GM12878 (cell line): ENCODE results near the gene CHP2. TPM values are rescaled to one million over a fixed set of nuclear protein-coding genes. Genes with fewer than 3 reads are reported as not detected.

ENCODE experiments used
- ATAC-seq: fragments of 200-7000 bp; cut with Tn5 transposase; 3 replicates; pipeline ENCODE4 v1.9.1; 2020; ENCODE audit warnings: mild to moderate bottlenecking, moderate library complexity
- BruUV-seq: library from RNA; stranded (reverse); fragments of 400-500 nt; replicated peaks from 2 replicates; lab custom pipeline; 2021; lab: Mats Ljungman, UMichigan
- CTCF ChIA-PET: fragments of 300-600 bp; sonication (Branson Sonifier 250); formaldehyde crosslinking; extraction: SDS; loops from one replicate; lab custom pipeline; 2021; ENCODE audit warnings: inconsistent platforms; lab: Yijun Ruan, JAX
- POLR2A ChIA-PET: fragments of 350-600 bp; formaldehyde crosslinking; extraction: SDS; loops from one replicate; lab custom pipeline; 2021; ENCODE audit warnings: inconsistent platforms; lab: Charles Lee
- RAD21 ChIA-PET: fragments of 300-600 bp; sonication (Branson Sonifier 250); formaldehyde crosslinking; loops from one replicate; lab custom pipeline; 2023; ENCODE audit warnings: antibody characterized with exemption; ENCODE audit not compliant: unreplicated experiment; lab: Charles Lee
- SMC1A ChIA-PET: fragments of 300-600 bp; sonication (Branson Sonifier 250); formaldehyde crosslinking; loops from one replicate; lab custom pipeline; 2023; ENCODE audit not compliant: unreplicated experiment, uncharacterized antibody; lab: Charles Lee
- DNase-seq: peaks from one replicate; pipeline ENCODE4 v3.0.0-alpha.2; 2011; ENCODE audit warnings: low read depth, low spot score
- FAIRE-seq: peaks from 3 replicates; lab custom pipeline; 2011; peaks lifted over from hg19 to GRCh38; lab: Jason Lieb, UNC
- H2AFZ ChIP-seq: 2 replicates; pipeline ENCODE4 v1.6.0; 2011; ENCODE audit warnings: low read depth, low read length, control low read depth; ENCODE audit not compliant: control insufficient read depth
- H3K27ac ChIP-seq: 2 replicates; pipeline ENCODE4 v1.5.1; 2011; ENCODE audit warnings: control low read depth; ENCODE audit not compliant: control insufficient read depth, insufficient read depth
- H3K27me3 ChIP-seq, 2 experiments: replicated peaks in 1 of 2; 2 replicates each; pipeline versions ENCODE4 v1.6.0 to v1.6.1; 2011; ENCODE audit warnings: low read length in 1 of 2; ENCODE audit not compliant: control insufficient read depth in 2 of 2, insufficient read depth in 2 of 2
- H3K36me3 ChIP-seq, 2 experiments: 2 replicates each; pipeline ENCODE4 v1.5.1; 2011; ENCODE audit warnings: low read length in 1 of 2; ENCODE audit not compliant: control insufficient read depth in 2 of 2, insufficient read depth in 2 of 2
- H3K4me1 ChIP-seq: 2 replicates; pipeline ENCODE4 v1.6.1; 2011; ENCODE audit warnings: mild to moderate bottlenecking, low read length, moderate library complexity, mixed read lengths; ENCODE audit not compliant: control insufficient read depth, insufficient read depth
- H3K4me2 ChIP-seq: 2 replicates; pipeline ENCODE4 v1.6.0; 2011; ENCODE audit warnings: control low read depth; ENCODE audit not compliant: control insufficient read depth, insufficient read depth
- H3K4me3 ChIP-seq: fragments of 200-600 bp; sonication (generic); 2 replicates; pipeline ENCODE4 v1.5.1; 2016
- H3K79me2 ChIP-seq: 2 replicates; pipeline ENCODE4 v1.6.0; 2011; ENCODE audit warnings: low read length; ENCODE audit not compliant: control insufficient read depth, insufficient read depth
- H3K9ac ChIP-seq: 2 replicates; pipeline ENCODE4 v1.8.0; 2011; ENCODE audit warnings: low read length, control low read depth, mixed read lengths; ENCODE audit not compliant: control insufficient read depth, insufficient read depth
- H3K9me3 ChIP-seq: replicated peaks from 3 replicates; pipeline ENCODE4 v1.5.1; 2011; ENCODE audit warnings: mild to moderate bottlenecking, low read length; ENCODE audit not compliant: control insufficient read depth, insufficient read depth
- H4K20me1 ChIP-seq: 2 replicates; pipeline ENCODE4 v1.6.0; 2011; ENCODE audit not compliant: control insufficient read depth, insufficient read depth
- ATF2 ChIP-seq: IDR thresholded peaks from 2 replicates; pipeline ENCODE4 v1.6.1; 2012; ENCODE audit warnings: low read length, inconsistent platforms
- CEBPB ChIP-seq, 2 experiments: fragments of 150-350 bp in 1 of 2; IDR thresholded peaks; 2 replicates each; pipeline ENCODE4 v1.6.1; 2012 to 2014; ENCODE audit warnings: low read depth in 2 of 2, low read length in 2 of 2, borderline replicate concordance in 1 of 2, inconsistent platforms in 1 of 2
- CUX1 ChIP-seq: IDR thresholded peaks from 2 replicates; pipeline ENCODE4 v1.6.1; 2012; ENCODE audit warnings: improper control_type of control experiment, low read depth, low read length; ENCODE audit not compliant: insufficient replicate concordance
- FOXK2 ChIP-seq: fragments of 450-650 bp; IDR thresholded peaks from 2 replicates; pipeline ENCODE4 v1.6.1; 2017; ENCODE audit warnings: mild to moderate bottlenecking, moderate library complexity
- FOXM1 ChIP-seq: IDR thresholded peaks from 2 replicates; pipeline ENCODE4 v1.6.1; 2012; ENCODE audit warnings: low read depth, mild to moderate bottlenecking, inconsistent platforms, low read length, moderate library complexity
- NFXL1 ChIP-seq: fragments of 450-650 bp; IDR thresholded peaks from 2 replicates; pipeline ENCODE4 v1.6.1; 2017; ENCODE audit warnings: antibody characterized with exemption, mild to moderate bottlenecking, borderline replicate concordance
- NR2C1 ChIP-seq: fragments of 450-650 bp; IDR thresholded peaks from 2 replicates; pipeline ENCODE4 v1.6.1; 2017; ENCODE audit warnings: antibody characterized with exemption, mild to moderate bottlenecking, moderate library complexity
- PAX5 ChIP-seq: IDR thresholded peaks from 2 replicates; pipeline ENCODE4 v1.6.1; 2011; ENCODE audit warnings: low read depth, low read length, borderline replicate concordance
- POLR2A ChIP-seq: IDR thresholded peaks from 2 replicates; pipeline ENCODE4 v1.6.1; 2011; ENCODE audit warnings: low read depth, mild to moderate bottlenecking, low read length
- RAD21 ChIP-seq: IDR thresholded peaks from 2 replicates; pipeline ENCODE4 v1.6.1; 2011; ENCODE audit warnings: mild to moderate bottlenecking, low read depth, low read length, moderate library complexity; ENCODE audit not compliant: insufficient read depth
- RFX5 ChIP-seq: IDR thresholded peaks from 2 replicates; pipeline ENCODE4 v1.6.1; 2011; ENCODE audit warnings: low read depth, low read length, improper control_type of control experiment
- SKIL ChIP-seq: fragments of 450-650 bp; IDR thresholded peaks from 2 replicates; pipeline ENCODE4 v1.6.1; 2017; ENCODE audit warnings: mild to moderate bottlenecking, low read depth, inconsistent platforms; ENCODE audit not compliant: poor library complexity, severe bottlenecking
- SMAD5 ChIP-seq: IDR thresholded peaks from 2 replicates; pipeline ENCODE4 v1.6.1; 2016; ENCODE audit warnings: antibody characterized with exemption, low read depth
- SREBF1 ChIP-seq: IDR thresholded peaks from 2 replicates; pipeline ENCODE4 v1.6.1; 2012; ENCODE audit warnings: mild to moderate bottlenecking, low read length
- WGBS: methylation state at CpG from one replicate; pipeline ENCODE4 v1.1.6; 2016; ENCODE audit warnings: low lambda C conversion rate; ENCODE audit not compliant: insufficient replicate concordance, insufficient coverage; ENCODE audit errors: missing lambda C conversion rate; 5-methylcytosine and 5-hydroxymethylcytosine counted together
- in situ Hi-C: fragments of 300-500 bp; cut with MboI; formaldehyde crosslinking; loops from 9 replicates; pipeline ENCODE4 v1.14.3; 2018; ENCODE audit warnings: mixed read lengths
- intact Hi-C: fragments of 100-400 bp; cut with micrococcal nuclease; formaldehyde crosslinking; loops from one replicate; pipeline ENCODE4 v1.14.2; 2022; ENCODE audit not compliant: unreplicated experiment
- polyA plus RNA-seq, 11 experiments: library from polyadenylated mRNA; depleted of rRNA in 4 of 11; unstranded in 6 of 11; stranded (reverse) in 5 of 11; fragments of >200 nt; fragmentation: Nextera tagmentation in 4 of 11; fragmentation: Illumina TruSeq in 1 of 11; extraction: Ambion mirVana in 4 of 11; extraction: Trizol in 1 of 11; gene quantifications; 1 replicate in 1 of 11; 2 replicates in 10 of 11; pipeline versions ENCODE4 v1.2.1 to v1.2.3, GENCODE V29; 2011 to 2016; ENCODE audit warnings: inconsistent platforms in 2 of 11, missing spikeins in 2 of 11, low read depth in 1 of 11
- total RNA-seq, 4 experiments: library from RNA; depleted of rRNA in 3 of 4; stranded (reverse); fragments of >200 nt in 3 of 4; fragmentation: Illumina TruSeq in 1 of 4; extraction: Trizol in 1 of 4; gene quantifications; 2 replicates each; pipeline versions ENCODE4 v1.2.1 to v1.2.3, GENCODE V29; 2013 to 2021

CHP2 gene
- total and polyA plus RNA-seq, 10 of the 15 experiments (the other 5 are each of a cell fraction or from before 2014, with no cell fraction given), result not detected

GRCh38 chr16:23784811-23785447 is 30.1 kb downstream of the CHP2 start:
- in situ Hi-C loops, result no loop called here
- intact Hi-C loops, result no loop called here
- Histone ChIP-seq H4K20me1 (no peaks in the 10 kb centered on the region), H3K27ac (no peak overlapping the region), H3K79me2 (no peaks in the 10 kb centered on the region), H3K9ac (no peak overlapping the region), H3K4me2 (no peak overlapping the region), H3K36me3 (no peaks in the 10 kb centered on the region), H3K4me3 (no peak overlapping the region), H2AFZ (no peak overlapping the region), H3K4me1 (no peaks in the 10 kb centered on the region), H3K9me3 (no peaks in the 10 kb centered on the region), H3K27me3 (no peaks in the 10 kb centered on the region; a peak in 1 of 4 replicates)
- no TSS peak for BruUV-seq
- SMC1A ChIA-PET, result no interaction called here
- FAIRE-seq (no peak), ATAC-seq (no peak), DNase-seq (no peak)
- CTCF ChIA-PET, result no interaction called here
- RAD21 ChIA-PET, result no interaction called here
- 25% methylated on average over 4 of the region's 4 CpGs for WGBS
- POLR2A ChIA-PET, result no interaction called here
- TF ChIP-seq ATF2, result no peak
- TF ChIP-seq CEBPB (IDR thresholded peaks at IDR 0.05; ENCODE audit: borderline replicate concordance in 1 of 2, low read depth in 2 of 2, low read length in 2 of 2), result no peak
- no peak for TF ChIP-seq NR2C1
- TF ChIP-seq SMAD5, result no peak
- no peak for TF ChIP-seq FOXM1
- TF ChIP-seq RAD21, result no peak
- TF ChIP-seq RFX5, result no peak
- no peak for TF ChIP-seq SKIL
- TF ChIP-seq SREBF1, result no peak
- TF ChIP-seq CUX1, result no peak
- no peak for TF ChIP-seq NFXL1
- TF ChIP-seq PAX5, result no peak
- no peak for TF ChIP-seq POLR2A
- no peak for TF ChIP-seq FOXK2
